T-helper 22 cell (primary cell): ENCODE results near the gene NFATC3.
"Not testable (repeated sequence)": the region's sequence is repeated elsewhere in the genome, so short reads cannot be mapped to it uniquely, and the experiment has no call there.

Experiments
- DNase-seq: peaks from one replicate; pipeline ENCODE4 v3.0.0-alpha.2; 2020; ENCODE audit warnings: low read depth

The NFATC3 gene

DNA sequence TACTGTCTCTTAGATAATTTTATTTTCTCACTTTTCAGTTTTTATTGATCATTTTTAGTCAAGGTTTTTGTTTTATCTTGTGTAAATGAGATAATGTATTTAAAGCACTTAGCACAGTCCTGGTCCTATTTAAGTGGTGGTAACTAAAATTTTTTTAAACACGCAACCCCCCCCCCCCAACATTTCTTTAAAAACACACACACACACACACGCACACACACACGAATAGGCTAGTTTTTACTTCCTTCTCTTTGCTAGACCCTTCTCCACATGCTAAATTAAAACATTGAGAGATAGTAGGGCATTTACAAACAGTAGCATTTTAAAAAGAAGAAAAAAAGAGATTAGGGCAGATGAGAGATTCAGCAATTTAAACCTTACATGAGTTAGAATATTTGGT, 5.0 kb downstream of the NFATC3 start:
- DNase-seq = no peak

DNA sequence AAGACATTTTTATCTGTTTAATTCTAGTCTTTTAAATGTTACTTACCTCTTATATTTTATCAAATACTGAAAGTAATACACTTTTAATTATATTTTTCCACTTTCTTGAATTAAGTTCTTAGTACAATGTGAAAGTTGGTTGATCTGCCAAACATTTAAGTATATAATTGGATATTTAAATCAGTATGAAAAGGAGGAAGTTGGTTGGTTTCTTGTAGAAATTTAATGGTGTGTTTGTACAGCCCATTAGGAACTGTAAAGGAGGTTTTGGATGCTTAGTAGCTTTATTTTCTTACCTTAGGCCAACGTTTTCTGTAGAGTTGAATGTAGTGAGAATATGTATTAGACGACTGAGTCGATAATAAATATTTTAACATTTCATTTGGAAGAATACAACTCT, 5.4 kb downstream of the NFATC3 start:
- DNase-seq = no peak

DNA sequence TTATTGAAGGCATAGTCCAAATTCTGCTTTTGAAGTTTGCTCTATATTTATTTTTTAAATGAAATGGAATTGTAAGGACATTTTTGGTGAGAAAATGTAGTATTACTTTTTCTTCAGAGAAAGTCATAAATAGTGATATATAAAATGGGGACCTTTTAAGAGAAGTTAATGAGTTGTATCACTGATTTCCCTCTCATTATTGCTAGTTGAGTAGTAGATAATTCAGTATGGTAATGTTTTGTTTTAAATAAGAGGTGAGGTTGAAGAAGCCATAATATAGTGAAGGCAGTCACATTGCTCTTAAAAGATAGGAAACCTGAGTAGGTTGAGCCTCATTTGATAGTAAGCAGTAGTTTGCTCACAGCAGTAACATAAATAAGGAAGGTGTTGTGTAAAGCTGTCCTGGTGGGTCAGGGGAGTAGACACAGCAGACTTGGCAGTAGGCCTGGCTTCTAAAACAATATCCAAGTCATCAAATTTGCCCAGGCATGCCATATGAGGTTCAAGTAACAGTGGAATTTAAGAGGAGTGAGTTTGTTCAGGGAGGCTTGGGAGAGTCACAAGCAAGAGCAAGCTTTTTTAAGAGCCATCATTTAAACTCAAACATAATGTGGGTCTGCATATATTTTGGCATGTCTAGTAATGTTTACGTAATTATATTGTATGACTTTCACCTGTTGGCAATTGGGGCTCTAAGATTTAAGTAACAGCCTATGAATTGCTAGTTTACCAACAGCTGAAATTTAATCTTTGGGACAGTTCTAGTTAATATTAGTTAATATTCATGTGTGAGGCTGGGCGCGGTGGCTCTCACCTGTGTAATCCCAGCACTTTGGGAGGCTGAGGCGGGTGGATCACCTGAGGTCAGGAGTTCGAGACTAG, 6.5 kb downstream of the NFATC3 start:
- no peak for DNase-seq

DNA sequence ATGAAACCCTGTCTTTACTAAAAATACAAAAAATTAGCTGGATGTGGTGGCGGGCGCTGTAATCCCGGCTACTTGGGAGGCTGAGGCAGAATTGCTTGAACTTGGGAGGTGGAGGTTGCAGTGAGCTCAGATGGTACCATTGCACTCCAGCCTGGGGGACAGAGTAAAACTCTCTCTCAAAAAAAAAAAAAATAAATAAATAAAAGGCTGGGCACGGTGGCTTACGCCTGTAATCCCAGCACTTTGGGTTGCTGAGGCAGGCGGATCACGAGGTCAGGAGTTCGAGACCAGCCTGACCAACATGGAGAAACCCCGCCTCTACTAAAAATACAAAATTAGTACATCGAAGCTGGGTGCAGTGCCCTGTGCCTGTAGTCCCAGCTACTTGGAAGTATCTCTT, 7.1 kb downstream of the NFATC3 start:
- DNase-seq = not testable (repeated sequence)

DNA sequence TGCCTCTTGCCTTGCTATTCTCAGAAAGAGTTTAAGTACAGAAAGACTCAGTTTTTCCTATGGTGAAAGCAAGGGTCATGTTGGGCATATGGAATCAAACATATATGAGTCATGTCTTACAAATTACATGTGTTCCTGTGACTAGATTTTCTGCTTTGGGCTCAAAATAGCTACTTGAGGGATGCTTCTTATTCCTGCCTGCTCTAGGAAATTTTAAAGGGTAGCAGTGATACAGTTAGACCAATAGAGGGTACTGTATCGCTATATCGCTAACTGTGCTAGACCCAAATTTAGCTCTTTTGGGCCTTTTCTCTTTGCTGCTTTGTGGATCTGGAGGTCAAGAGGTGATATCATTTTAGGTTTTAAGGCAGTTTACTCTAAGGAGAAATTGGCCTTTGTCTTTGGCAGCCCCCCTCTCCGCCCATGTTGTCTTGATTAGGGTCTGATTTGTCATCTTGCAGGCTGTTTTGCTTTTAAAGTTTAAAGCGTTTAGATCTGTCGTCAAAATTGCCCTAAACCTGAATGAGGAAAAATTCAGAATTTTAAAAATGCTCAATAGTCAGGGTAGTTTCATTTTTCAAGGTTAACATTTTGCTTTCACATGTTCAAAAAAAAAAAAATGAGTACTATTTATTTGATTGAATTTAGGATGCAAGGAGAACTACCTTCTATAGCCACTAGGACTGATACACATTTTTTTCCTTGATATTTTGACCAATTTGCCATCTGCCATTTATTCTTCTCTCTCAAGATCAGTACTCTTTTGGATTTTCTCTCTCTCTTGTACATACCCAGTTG, 8.8 kb downstream of the NFATC3 start:
- no peak for DNase-seq

DNA sequence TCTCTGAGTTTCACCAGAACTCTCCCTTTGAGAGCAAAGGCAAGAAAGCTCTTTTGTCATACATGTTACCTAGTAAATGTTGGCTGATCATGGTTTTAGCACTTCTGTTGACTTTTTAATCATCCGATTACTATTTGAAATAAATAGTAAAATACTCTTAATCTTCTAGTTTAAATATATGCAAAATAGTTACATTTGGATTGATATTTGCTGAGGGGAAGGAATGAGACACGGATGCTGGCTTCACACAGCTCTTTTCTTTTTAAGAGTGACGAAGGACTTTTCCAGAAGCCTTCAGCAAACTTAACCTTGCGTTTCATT, 9.4 kb downstream of the NFATC3 start:
- no peak for DNase-seq

DNA sequence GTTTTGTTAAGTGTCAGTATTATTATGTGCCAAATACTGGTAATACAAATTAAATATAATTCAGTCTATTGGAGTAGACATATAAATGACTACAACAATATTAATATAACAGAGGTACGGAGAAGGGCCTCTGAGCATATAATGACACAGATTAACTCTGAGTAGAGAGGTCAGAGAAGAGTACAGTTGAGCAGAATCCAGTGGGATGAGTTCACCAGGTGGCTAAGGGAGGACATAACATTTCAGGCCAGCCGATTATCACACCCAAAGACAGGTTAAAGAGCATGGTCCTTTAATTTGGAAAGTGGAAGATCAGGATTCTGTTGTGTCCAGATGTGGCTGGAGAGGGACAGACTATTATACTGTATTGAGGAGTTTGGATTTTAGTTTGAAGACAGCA, 11.3 kb downstream of the NFATC3 start:
- DNase-seq = no peak

DNA sequence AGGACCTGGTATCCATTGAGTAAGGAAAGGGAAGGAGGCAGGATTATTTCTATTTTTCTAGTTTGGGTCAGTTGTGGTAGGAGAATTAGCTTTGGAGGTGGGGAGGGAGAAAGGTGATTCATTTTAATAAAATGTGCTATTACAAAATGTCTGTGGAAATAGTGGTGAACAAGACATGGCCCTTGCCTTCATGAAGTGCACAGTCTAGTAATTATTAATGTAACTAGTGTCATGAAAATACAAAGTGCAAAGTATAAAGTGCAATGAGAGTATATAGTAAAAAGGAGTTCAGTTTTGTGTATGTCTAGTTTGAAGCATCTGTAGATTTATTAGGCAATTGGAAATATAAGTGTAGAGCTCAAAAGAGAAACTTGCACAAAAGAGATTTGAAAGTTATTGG, 11.9 kb downstream of the NFATC3 start:
- DNase-seq = no peak

DNA sequence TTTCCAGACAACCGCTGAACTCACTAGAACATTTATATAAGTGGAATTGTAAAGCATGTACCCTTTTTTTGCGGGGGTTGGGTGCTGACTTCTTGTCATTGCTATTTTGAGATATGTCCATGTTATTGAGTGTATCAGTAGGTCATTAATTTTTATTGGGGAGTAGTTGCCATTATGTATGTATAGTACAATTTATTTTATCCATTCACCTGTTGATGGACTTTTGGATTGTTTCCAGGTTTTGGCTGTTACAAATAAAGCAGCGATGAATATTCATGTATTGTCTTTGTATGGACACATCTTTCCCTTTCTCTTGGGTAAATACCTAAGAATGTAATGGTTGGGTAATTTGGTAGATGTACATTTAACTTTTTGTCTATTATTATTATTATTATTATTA, 12.7 kb downstream of the NFATC3 start:
- no peak for DNase-seq

DNA sequence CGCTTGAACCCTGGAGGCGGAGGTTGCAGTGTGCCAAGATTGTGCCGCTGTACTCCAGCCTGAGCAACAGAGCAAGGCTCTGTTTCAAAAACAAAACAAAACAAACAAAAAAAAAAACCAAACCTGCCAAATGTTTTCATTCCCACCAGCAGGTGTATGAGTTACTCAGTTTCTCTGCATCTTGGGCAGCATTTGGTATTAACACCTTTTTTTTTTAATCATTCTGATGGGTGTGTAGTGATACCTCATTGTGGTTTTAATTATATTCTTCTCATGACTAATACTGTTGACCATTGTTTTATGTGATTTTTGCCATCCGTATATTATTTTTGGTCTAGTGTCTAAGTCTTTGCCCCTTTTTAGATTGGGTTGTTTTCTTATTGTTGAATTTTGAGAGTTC, 15.3 kb downstream of the NFATC3 start:
- DNase-seq = no peak

DNA sequence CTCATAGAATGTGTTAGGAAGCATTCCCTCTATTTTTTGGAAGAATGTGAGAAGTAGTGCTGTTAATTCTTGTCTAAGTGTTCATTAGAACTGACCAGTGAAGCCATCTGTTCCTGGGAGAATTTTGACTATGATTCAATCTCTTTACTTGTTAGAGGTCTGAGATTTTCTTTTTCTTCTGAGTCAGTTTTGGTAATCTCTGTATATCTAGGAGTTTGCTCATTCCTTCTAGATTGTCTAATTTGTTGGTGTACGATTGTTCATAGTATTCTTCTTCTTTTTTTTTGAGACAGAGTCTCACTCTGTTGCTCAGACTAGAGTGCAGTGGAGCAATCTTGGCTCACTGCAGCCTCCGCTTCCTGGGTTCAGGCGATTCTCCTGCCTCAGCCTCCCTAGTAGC, 20.4 kb downstream of the NFATC3 start:
- no peak for DNase-seq

DNA sequence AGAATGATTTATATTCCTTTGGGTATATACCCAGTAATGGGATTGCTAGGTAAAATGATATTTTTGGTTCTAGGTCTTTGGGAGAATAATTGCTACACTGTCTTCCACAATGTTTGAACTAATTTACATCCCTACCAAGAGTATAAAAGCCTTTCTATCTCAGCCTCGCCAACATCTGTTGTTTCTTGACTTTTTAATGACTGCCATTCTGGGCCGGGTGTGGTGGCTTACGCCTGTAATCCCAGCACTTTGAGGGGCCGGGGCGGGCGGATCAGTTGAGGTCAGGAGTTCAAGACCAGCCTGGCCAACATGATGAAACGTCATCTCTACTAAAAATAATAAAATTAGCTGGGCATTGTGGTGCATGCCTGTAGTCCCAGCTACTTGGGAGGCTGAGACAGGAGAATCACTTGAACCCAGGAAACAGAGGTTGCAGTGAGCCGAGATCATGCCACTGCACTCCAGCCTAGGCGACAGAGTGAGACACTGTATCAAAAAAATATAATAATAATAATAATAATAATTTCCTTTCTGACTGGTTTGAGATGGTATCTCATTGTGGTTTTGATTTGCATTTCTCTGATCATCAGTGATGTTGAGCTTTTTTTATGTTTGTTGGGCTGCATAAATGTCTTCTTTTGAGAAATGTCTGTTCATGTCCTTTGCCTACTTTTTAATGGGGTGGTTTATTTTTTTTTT, 22.2 kb downstream of the NFATC3 start:
- not testable (repeated sequence) for DNase-seq

DNA sequence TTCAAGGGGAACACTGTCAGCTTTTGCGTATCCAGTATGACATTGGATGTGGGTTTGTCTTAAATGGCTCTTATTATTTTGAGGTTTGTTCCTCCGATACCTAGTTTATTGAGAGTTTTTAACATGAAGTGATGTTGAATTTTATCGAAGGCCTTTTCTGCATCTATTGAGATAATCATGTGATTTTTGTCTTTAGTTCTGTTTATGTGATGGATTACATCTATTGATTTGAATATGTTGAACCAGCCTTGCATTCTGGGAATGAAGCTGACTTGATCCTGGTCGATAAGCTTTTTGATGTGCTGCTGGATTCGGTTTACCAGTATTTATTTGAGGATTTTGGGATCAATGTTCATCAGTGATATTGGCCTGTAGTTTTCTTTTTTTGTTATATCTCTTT, 24.0 kb downstream of the NFATC3 start:
- DNase-seq = not testable (repeated sequence)

DNA sequence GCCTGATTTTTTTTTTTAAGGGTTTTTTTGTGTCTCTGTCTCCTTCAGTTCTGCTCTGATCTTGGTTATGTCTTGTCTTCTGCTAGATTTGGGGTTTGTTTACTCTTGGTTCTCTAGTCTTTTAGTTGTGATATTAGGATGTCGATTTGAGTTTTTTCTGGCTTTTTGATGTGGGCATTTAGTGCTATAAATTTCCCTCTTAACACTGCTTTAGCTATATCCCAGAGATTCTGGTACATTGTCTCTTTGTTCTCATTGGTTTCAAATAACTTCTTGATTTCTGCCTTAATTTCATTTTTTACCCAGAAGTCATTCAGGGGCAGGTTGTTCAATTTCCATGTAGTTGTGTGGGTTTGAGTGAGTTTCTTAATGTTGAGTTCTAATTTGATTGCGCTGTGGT, 25.4 kb downstream of the NFATC3 start:
- DNase-seq = not testable (repeated sequence)

DNA sequence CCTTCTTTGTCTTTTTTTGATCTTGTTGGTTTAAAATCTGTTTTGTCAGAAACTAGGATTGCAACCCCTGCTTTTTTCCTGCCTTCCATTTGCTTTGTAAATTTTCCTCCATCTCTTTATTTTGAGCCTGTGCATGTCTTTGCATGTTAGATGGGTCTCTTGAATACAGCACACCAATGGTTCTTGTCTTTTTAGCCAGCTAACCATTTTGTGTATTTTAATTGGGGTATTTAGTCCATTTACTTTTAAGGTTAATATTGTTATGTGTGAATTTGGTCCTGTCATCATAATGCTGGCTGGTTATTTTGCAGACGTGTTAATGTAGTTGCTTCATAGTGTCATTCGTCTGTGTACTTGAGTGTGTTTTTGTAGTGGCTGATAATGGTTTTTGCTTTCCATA, 26.2 kb downstream of the NFATC3 start:
- DNase-seq = no peak

DNA sequence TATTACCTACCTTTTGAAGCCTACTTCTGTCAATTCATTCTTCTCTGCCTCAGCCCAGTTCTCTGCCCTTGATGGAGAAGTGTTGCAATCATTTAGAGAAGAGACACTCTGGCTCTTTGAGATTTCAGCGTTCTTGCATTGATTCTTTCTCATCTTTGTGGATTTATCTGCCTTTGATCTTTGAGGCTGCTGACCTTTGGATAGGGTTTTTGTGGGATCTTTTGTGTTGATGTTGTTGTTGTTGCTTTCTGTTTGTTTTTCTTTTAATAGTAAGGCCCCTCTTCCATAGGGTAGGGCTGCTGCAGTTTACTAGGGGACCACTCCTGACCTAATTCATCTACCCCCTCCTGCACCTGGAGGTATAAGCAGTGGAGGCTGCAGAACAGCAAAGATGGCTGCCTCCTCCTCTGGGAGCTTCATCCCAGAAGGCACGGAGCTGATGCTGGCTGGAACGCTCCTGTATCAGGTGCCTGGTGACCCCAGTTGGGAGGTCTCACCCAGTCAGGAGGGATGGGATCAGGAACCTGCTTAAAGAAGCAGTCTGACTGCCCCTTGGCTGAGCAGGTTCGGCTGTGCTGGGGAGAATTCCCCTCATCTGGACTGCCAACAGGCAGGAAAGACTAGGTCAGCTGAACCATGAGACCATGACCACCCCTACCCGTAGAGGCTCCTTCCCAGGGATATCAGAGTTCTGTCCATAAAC, 28.0 kb downstream of the NFATC3 start:
- no peak for DNase-seq

DNA sequence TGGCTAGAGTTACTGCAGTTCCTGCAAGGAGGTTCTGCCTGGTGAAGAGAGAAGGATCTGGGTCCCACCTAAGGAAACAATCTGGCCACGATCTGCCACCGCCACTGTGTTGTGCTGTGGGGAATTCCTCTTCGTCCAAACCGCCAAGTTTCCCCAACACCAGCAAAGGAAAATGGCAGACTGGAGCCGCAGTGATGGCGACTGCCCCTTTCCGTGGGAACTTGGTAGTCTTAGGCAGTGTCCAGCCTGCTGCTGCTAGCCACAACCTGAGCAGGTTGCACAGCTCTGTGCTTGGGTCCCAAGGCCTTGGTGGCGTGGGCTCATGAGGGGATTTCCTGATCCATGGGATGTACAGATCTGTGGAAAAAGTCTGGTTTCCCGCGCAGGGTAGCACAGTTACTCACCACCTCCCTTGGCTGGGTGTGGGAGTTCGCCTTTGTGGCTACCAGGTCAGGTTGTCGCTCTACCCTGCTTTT, 28.6 kb downstream of the NFATC3 start:
- DNase-seq = no peak

DNA sequence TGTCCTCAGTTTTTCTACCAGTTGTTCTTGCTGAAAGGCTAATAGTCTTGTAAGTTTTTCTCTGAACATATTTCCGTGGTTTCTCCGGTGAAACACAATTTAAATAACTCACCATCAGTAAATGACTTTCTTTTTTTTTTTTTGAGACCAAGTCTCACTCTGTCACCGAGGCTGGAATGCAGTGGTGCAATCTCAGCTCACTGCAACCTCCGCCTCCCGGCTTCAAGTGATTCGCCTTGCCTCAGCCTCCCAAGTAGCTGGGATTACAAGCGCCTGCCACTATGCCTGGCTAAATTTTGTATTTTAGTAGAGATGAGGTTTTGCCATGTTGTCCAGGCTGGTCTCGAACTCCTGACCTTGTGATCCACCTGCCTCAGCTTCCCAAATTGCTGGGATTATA, 29.8 kb downstream of the NFATC3 start:
- not testable (repeated sequence) for DNase-seq

DNA sequence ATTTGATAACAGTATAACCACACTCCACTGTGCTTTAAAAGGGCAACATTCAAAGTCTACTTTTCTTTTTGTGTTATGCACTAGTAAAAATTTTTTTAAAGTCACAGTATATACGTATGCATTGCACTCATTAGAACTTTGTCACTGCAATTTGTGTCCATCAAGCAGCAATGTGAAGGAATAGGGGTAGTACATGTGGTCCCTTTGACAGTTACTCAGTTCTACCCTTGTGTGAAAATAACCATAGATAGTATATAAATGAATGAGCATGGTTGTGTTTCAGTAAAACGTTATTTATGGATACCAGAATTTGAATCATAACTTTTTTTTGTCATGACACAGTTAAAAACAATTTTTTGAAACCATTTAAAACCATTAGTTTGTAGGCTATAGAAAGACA, 30.7 kb downstream of the NFATC3 start:
- DNase-seq = no peak

DNA sequence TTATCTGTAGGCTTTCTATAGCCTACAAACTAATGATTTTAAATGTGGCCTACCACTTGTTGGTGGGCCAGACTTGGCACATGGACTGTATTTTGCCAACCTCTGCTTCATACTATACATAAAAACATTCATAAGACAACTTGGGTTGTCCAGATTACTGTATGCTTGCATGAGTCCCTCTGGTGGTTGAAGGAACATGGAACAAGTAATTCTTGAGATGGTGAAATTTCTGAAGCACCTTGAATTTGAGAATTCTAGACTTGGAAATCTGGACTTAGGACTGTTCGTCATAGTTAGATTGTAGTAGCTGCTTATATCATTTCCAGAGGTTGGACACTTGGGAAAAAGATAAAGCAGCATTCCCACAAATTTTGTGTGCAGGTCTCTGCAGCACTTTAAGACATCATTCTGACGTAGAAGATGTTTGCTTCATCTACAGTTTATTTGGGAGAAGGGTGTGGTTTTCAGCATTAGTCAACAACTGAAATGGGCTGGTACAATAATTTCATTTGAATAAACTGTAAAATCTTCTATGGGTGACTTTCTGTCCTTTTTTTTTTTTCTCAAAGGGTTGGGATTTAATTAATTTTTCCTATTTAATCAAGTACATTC, 31.2 kb downstream of the NFATC3 start:
- no peak for DNase-seq

DNA sequence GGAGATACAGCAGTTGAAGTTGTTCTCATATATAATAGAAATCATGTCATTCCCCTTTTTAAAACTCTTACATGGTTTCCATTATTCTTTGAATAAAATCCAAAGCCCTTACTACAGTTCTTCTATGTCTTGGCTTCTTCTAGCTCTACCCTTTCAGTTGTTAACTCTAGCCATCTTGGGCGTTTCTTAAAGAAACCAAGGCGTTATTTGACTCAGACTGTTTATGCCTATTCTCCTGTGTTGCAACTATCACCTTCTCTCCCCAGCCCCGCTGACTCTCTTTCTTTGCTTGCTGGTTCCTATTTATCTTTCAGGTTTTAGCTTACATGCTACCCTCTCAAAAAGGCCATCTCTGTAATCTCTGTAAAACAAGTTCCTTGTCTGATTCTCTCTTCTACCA, 32.7 kb downstream of the NFATC3 start:
- DNase-seq = no peak

DNA sequence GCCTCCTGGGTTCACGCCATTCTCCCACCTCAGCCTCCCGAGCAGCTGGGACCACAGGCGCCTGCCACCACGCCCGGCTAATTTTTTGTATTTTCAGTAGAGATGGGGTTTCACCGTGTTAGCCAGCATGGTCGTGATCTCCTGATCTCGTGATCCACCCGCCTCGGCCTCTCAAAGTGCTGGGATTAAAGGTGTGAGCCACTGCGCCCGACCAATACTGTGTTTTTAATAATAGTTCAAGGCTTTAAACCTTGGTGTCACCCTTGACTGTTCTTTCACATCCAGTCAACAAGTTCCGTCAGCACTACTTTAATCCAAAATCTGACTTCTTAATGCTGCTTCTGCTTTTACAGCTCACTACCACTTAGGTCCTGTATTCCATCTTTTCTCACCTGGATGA, 33.8 kb downstream of the NFATC3 start:
- not testable (repeated sequence) for DNase-seq
